DND-41 (cell line): Measurements from ENCODE around the gene PLEKHM3.

ENCODE experiments used
- ATAC-seq: fragments of 200-7000 bp; cut with Tn5 transposase; 3 replicates; pipeline ENCODE4 v1.9.1; 2021; ENCODE audit warnings: low read depth; ENCODE audit not compliant: insufficient read depth
- DNase-seq: peaks from one replicate; pipeline ENCODE4 v3.0.0-alpha.2; 2020
- H2AFZ ChIP-seq: 2 replicates; pipeline ENCODE4 v1.6.0; 2012; ENCODE audit warnings: low read depth, low read length
- H3K27ac ChIP-seq: 2 replicates; pipeline ENCODE4 v1.5.1; 2012; ENCODE audit warnings: low read length, inconsistent platforms
- H3K27me3 ChIP-seq: fragments of 200-600 bp; sonication (generic); 2 replicates; pipeline ENCODE4 v1.6.0; 2012; ENCODE audit warnings: low read length, mild to moderate bottlenecking, inconsistent platforms; ENCODE audit not compliant: insufficient read depth, poor library complexity
- H3K36me3 ChIP-seq: 2 replicates; pipeline ENCODE4 v1.5.1; 2012; ENCODE audit warnings: low read length, inconsistent platforms; ENCODE audit not compliant: insufficient read depth
- H3K4me1 ChIP-seq: 2 replicates; pipeline ENCODE4 v1.5.1; 2012; ENCODE audit warnings: mild to moderate bottlenecking, low read length; ENCODE audit not compliant: insufficient read depth
- H3K4me2 ChIP-seq: 2 replicates; pipeline ENCODE4 v1.6.0; 2012; ENCODE audit warnings: mild to moderate bottlenecking, moderate library complexity, low read length, inconsistent platforms; ENCODE audit not compliant: insufficient read depth
- H3K4me3 ChIP-seq, 2 experiments: fragments of 200-600 bp in 1 of 2; shearing (Covaris generic) in 1 of 2; 2 replicates each; pipeline ENCODE4 v1.5.1; 2012 to 2016; ENCODE audit warnings: inconsistent platforms in 2 of 2, low read length in 2 of 2, mild to moderate bottlenecking in 2 of 2, low read depth in 1 of 2, moderate library complexity in 1 of 2
- H3K79me2 ChIP-seq: 2 replicates; pipeline ENCODE4 v1.6.0; 2012; ENCODE audit warnings: low read length, inconsistent platforms; ENCODE audit not compliant: insufficient read depth
- H3K9ac ChIP-seq: 2 replicates; pipeline ENCODE4 v1.6.0; 2012; ENCODE audit warnings: low read depth, mild to moderate bottlenecking, inconsistent platforms, low read length, moderate library complexity
- H3K9me3 ChIP-seq: 2 replicates; pipeline ENCODE4 v1.5.1; 2012; ENCODE audit warnings: low read length, moderate library complexity, mild to moderate bottlenecking, inconsistent platforms; ENCODE audit not compliant: insufficient read depth, severe bottlenecking
- H4K20me1 ChIP-seq: 2 replicates; pipeline ENCODE4 v1.6.0; 2012; ENCODE audit warnings: low read length; ENCODE audit not compliant: insufficient read depth
- EZH2 ChIP-seq: IDR thresholded peaks from 3 replicates; pipeline ENCODE4 v1.6.1; 2012; ENCODE audit warnings: borderline replicate concordance, low read depth, mild to moderate bottlenecking, moderate library complexity, low read length, inconsistent platforms; ENCODE audit not compliant: severe bottlenecking
- TF ChIP-seq, protein P1 (sequence below): IDR thresholded peaks from 2 replicates; pipeline ENCODE4 v1.5.1; 2012; ENCODE audit warnings: borderline replicate concordance, low read length, moderate library complexity, mild to moderate bottlenecking; ENCODE audit not compliant: poor library complexity, severe bottlenecking; ENCODE audit errors: extremely low read depth

PLEKHM3 gene

DNA sequence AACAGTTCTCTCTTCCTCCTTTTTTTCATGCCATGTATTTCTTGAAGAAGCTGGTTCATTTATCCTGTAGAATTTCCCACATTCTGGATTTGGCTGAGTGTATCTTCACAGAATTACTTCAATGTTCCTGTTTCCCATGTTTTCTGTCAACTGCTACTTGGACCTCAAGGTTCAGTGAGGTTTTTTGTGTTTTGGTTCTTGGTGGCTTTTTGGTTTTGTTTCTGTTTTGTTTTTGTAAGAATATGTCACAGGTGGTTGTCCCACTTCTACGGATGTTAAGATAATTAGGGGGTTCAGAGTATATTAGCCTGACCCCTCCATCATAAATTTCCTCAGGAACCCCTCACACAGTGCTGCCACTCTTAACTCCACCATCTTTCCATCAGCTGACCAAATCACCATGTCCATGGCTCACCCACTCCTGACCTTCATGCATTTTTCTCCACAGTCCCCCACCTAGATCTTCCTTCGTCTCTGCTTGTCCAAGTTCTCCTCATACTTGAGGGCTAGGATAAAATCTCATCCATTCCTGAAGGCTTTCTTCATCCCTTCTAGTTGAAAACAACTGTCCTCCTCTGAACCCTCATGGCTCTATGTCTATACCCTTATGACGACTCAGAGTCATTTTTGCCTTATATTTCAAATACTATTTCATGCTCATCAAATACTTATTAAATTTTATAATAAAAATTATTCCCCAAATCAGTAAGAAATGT is 40.4 kb downstream of the PLEKHM3 start:
- Histone ChIP-seq H3K79me2 (no peaks in the 10 kb centered on the region), H2AFZ (no peak overlapping the region), H3K9me3 (no peaks in the 10 kb centered on the region), H3K27ac (no peak overlapping the region), H3K27me3 (no peaks in the 10 kb centered on the region), H3K4me1 (no peaks in the 10 kb centered on the region), H4K20me1 (no peaks in the 10 kb centered on the region), H3K4me3 (no peak overlapping the region), H3K36me3 (no peaks in the 10 kb centered on the region), H3K4me2 (no peak overlapping the region), H3K9ac (no peak overlapping the region)
- ATAC-seq (no peak), DNase-seq (no peak)
- no peak for TF ChIP-seq EZH2
- TF ChIP-seq, protein P1, sequence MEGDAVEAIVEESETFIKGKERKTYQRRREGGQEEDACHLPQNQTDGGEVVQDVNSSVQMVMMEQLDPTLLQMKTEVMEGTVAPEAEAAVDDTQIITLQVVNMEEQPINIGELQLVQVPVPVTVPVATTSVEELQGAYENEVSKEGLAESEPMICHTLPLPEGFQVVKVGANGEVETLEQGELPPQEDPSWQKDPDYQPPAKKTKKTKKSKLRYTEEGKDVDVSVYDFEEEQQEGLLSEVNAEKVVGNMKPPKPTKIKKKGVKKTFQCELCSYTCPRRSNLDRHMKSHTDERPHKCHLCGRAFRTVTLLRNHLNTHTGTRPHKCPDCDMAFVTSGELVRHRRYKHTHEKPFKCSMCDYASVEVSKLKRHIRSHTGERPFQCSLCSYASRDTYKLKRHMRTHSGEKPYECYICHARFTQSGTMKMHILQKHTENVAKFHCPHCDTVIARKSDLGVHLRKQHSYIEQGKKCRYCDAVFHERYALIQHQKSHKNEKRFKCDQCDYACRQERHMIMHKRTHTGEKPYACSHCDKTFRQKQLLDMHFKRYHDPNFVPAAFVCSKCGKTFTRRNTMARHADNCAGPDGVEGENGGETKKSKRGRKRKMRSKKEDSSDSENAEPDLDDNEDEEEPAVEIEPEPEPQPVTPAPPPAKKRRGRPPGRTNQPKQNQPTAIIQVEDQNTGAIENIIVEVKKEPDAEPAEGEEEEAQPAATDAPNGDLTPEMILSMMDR: no peak

DNA sequence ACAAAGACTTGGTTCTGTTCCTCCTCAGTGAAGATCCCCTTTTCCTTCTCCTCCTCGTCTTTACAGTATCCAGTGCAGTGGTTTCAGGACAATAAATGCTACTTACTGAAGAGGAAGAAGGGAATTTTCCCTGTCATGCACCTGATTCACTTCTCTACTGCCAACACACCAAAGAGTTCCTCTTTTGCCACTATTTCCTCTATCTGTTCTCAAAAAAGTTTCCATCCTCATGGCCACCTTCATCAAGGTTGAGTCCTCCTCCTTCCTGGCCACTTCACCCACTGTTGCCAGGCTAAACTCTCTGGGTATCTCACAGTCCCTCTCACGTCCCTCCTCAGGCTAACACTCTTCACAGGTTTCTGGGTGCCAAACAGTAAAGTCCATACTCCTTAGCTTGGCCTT is 41.7 kb downstream of the PLEKHM3 start:
- H3K4me2 ChIP-seq: no peak overlapping the region
- no peaks in the 10 kb centered on the region for H3K79me2 ChIP-seq
- DNase-seq: no peak
- H3K9me3 ChIP-seq: no peaks in the 10 kb centered on the region
- no peaks in the 10 kb centered on the region for H4K20me1 ChIP-seq
- H3K27me3 ChIP-seq: no peaks in the 10 kb centered on the region
- H2AFZ ChIP-seq: no peak overlapping the region
- no peaks in the 10 kb centered on the region for H3K4me1 ChIP-seq
- no peak overlapping the region for H3K9ac ChIP-seq
- H3K36me3 ChIP-seq: no peaks in the 10 kb centered on the region
- no peak for ATAC-seq
- no peak for TF ChIP-seq EZH2
- TF ChIP-seq, protein P1: no peak
- no peak overlapping the region for H3K27ac ChIP-seq
- no peak overlapping the region for H3K4me3 ChIP-seq

DNA sequence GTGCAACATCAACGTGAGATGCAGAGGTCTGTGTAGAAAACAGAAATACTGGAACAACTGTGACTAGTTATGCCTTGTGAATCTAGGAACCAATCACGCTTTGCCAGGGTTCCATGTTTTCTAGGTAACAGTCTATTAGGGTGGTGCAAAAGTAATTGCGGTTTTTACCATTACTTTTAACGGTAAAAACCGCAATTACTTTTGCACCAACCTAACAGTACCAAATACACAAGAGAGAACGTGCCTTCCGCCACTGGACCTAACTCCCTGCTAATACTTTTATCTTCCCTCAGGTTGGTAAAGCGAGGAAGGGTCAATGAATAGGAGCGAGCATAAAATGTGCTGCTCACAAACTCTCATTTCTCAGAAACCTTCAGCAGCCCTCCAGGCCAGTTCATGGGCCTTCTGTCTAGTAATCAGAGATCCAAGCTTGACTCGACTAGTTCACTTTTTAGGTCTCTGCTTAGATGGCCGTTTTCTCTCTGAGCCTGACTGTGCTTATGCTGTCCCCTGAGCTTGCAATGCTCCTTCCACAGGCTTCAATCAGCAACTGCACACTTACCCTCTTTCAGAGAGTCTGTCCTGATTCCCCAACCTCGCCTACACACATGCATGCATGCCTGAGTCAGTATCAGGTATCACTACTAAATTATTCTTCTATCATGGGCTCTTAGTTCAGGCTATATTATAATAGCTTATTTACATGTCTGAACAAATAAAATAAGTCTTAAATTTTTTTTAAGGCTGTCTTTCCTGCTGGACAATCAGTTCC is 47.0 kb downstream of the PLEKHM3 start:
- no peak overlapping the region for H3K4me3 ChIP-seq
- no peaks in the 10 kb centered on the region for H3K79me2 ChIP-seq
- H3K9ac ChIP-seq: no peak overlapping the region
- no peak overlapping the region for H3K4me2 ChIP-seq
- ATAC-seq (no peak), DNase-seq (no peak)
- no peaks in the 10 kb centered on the region for H3K27me3 ChIP-seq
- H3K4me1 ChIP-seq: no peaks in the 10 kb centered on the region
- no peak overlapping the region for H2AFZ ChIP-seq
- no peaks in the 10 kb centered on the region; the same call in 1 of the 2 replicates for H4K20me1 ChIP-seq
- no peak overlapping the region for H3K27ac ChIP-seq
- H3K9me3 ChIP-seq: no peaks in the 10 kb centered on the region
- H3K36me3 ChIP-seq: peaks cover 10% of the 10 kb centered on the region
- TF ChIP-seq EZH2: no peak
- TF ChIP-seq, protein P1: no peak
